Measurements from ENCODE around the gene RAVER1. TPM values are rescaled to one million over a fixed set of nuclear protein-coding genes. Genes with fewer than 3 reads are reported as not detected.
A peak's percentile ranks its signal among the peaks of the same experiment; 100 is the strongest.
"Not testable (repeated sequence)": the region's sequence is repeated elsewhere in the genome, so short reads cannot be mapped to it uniquely, and the experiment has no call there.

RAVER1 gene
- total RNA-seq, 1 experiment from 2014 or later: 86.9 TPM

DNA sequence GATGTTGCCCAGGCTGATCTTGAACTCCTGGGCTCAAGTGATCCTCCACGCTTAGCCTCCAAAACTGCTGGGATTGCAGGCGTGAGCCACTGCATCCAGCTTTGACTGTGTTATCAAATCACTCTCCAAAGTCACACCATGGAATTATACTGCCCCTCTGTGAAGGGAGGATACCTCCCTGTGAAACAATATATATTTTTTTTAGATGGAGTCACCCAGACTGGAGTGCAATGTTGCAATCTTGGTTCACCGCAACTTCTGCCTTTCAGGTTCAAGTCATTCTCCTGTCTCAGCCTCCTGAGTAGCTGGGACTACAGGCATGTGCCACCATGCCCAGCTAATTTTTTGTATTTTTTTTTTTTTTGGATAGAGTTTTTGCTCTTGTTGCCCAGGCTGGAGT, 39.4 kb upstream of the RAVER1 start (continued):
- TF ChIP-seq, protein P1, sequence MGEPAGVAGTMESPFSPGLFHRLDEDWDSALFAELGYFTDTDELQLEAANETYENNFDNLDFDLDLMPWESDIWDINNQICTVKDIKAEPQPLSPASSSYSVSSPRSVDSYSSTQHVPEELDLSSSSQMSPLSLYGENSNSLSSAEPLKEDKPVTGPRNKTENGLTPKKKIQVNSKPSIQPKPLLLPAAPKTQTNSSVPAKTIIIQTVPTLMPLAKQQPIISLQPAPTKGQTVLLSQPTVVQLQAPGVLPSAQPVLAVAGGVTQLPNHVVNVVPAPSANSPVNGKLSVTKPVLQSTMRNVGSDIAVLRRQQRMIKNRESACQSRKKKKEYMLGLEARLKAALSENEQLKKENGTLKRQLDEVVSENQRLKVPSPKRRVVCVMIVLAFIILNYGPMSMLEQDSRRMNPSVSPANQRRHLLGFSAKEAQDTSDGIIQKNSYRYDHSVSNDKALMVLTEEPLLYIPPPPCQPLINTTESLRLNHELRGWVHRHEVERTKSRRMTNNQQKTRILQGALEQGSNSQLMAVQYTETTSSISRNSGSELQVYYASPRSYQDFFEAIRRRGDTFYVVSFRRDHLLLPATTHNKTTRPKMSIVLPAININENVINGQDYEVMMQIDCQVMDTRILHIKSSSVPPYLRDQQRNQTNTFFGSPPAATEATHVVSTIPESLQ (CRISPR knock-in tag; IDR thresholded peaks at IDR 0.05): no peak
- TF ChIP-seq, protein P2, sequence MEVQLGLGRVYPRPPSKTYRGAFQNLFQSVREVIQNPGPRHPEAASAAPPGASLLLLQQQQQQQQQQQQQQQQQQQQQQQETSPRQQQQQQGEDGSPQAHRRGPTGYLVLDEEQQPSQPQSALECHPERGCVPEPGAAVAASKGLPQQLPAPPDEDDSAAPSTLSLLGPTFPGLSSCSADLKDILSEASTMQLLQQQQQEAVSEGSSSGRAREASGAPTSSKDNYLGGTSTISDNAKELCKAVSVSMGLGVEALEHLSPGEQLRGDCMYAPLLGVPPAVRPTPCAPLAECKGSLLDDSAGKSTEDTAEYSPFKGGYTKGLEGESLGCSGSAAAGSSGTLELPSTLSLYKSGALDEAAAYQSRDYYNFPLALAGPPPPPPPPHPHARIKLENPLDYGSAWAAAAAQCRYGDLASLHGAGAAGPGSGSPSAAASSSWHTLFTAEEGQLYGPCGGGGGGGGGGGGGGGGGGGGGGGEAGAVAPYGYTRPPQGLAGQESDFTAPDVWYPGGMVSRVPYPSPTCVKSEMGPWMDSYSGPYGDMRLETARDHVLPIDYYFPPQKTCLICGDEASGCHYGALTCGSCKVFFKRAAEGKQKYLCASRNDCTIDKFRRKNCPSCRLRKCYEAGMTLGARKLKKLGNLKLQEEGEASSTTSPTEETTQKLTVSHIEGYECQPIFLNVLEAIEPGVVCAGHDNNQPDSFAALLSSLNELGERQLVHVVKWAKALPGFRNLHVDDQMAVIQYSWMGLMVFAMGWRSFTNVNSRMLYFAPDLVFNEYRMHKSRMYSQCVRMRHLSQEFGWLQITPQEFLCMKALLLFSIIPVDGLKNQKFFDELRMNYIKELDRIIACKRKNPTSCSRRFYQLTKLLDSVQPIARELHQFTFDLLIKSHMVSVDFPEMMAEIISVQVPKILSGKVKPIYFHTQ (CRISPR knock-in tag; IDR thresholded peaks at IDR 0.05): no peak
- no peak for TF ChIP-seq TEAD1 (CRISPR knock-in tag; IDR thresholded peaks at IDR 0.05)
- no peak for TF ChIP-seq ZNF416 (CRISPR knock-in tag; IDR thresholded peaks at IDR 0.05)
- no peak for TF ChIP-seq ZBTB21 (CRISPR knock-in tag; IDR thresholded peaks at IDR 0.05; ENCODE audit: borderline replicate concordance)
- no peak for TF ChIP-seq ETV6 (CRISPR knock-in tag; IDR thresholded peaks at IDR 0.05)
- TF ChIP-seq, protein P3, sequence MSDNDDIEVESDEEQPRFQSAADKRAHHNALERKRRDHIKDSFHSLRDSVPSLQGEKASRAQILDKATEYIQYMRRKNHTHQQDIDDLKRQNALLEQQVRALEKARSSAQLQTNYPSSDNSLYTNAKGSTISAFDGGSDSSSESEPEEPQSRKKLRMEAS (CRISPR knock-in tag; IDR thresholded peaks at IDR 0.05): no peak
- no peak for TF ChIP-seq RORB (CRISPR knock-in tag; IDR thresholded peaks at IDR 0.05)
- TF ChIP-seq, protein P4, sequence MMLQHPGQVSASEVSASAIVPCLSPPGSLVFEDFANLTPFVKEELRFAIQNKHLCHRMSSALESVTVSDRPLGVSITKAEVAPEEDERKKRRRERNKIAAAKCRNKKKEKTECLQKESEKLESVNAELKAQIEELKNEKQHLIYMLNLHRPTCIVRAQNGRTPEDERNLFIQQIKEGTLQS (CRISPR knock-in tag; conservative IDR thresholded peaks at IDR 0.05): no peak
- TF ChIP-seq ZNF263 (CRISPR knock-in tag; IDR thresholded peaks at IDR 0.05; ENCODE audit: low read depth): no peak
- TF ChIP-seq ZNF219 (CRISPR knock-in tag; IDR thresholded peaks at IDR 0.05; ENCODE audit: borderline replicate concordance): no peak

DNA sequence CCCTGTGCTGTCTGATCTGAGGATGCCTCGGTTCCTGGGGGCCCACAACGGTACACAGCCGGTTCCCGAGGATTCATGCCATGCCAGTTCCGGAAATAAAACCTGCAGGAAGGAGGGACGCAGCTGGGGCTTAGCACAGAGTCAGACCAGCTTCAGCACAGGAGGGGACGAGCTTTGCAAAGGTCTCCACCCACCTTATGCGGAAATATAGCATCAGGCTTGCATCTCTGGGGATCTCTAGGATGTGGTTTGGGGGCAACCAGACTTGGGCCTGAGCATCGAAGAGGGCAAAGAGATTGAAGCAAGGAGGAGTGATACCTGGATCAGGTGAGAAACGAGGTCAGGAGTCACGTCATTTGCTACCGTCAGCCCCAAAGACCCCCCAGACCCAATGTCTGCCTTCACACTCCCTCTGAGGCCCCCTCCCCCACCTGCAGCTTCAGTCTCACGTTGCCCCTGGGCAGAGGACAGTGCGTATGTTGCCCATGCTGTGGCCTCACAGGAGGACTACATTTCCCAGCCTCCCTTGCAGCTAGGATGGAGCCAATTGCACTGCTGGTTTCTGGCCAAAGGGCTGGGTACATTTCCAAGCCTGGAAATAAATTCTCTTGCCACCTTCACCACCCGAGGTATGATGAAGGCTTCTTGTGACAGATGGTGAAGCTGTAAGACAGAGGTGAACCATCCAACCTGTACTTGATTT, 34.9 kb upstream of the RAVER1 start:
- Mint-ChIP-seq H3K9me3 (no peaks in the 10 kb centered on the region), H3K27ac (no peak overlapping the region), H3K4me3 (no peak overlapping the region), H3K27me3 (ENCODE audit: low read depth) (no peaks in the 10 kb centered on the region), H3K4me1 (no peaks in the 10 kb centered on the region), H3K36me3 (peaks cover 32% of the 10 kb centered on the region)
- ChIA-PET POLR2A (interaction anchor here (1.2 kb wide), 1 partner anchor 12 kb away, joined by 7 read pairs; the partner anchor contains the start of gene TYK2), CTCF (interaction anchor here (0.7 to 1.4 kb wide), 2 partner anchors 20 to 48 kb away, joined by 3 to 4 read pairs; no protein-coding TSS in a partner anchor)
- DNase-seq (ENCODE audit: low spot score): no peak
- ATAC-seq: peak; percentile 57
- TF ChIP-seq NR1H2 (CRISPR knock-in tag; IDR thresholded peaks at IDR 0.05): no peak
- TF ChIP-seq ETV6 (CRISPR knock-in tag; IDR thresholded peaks at IDR 0.05): no peak
- TF ChIP-seq TEAD4 (CRISPR knock-in tag; IDR thresholded peaks at IDR 0.05): no peak
- TF ChIP-seq ZNF317 (CRISPR knock-in tag; IDR thresholded peaks at IDR 0.05; ENCODE audit: borderline replicate concordance, low read depth): no peak
- TF ChIP-seq, protein P5, sequence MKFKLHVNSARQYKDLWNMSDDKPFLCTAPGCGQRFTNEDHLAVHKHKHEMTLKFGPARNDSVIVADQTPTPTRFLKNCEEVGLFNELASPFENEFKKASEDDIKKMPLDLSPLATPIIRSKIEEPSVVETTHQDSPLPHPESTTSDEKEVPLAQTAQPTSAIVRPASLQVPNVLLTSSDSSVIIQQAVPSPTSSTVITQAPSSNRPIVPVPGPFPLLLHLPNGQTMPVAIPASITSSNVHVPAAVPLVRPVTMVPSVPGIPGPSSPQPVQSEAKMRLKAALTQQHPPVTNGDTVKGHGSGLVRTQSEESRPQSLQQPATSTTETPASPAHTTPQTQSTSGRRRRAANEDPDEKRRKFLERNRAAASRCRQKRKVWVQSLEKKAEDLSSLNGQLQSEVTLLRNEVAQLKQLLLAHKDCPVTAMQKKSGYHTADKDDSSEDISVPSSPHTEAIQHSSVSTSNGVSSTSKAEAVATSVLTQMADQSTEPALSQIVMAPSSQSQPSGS (CRISPR knock-in tag; IDR thresholded peaks at IDR 0.05; ENCODE audit: borderline replicate concordance, low read depth): no peak
- TF ChIP-seq, protein P6, sequence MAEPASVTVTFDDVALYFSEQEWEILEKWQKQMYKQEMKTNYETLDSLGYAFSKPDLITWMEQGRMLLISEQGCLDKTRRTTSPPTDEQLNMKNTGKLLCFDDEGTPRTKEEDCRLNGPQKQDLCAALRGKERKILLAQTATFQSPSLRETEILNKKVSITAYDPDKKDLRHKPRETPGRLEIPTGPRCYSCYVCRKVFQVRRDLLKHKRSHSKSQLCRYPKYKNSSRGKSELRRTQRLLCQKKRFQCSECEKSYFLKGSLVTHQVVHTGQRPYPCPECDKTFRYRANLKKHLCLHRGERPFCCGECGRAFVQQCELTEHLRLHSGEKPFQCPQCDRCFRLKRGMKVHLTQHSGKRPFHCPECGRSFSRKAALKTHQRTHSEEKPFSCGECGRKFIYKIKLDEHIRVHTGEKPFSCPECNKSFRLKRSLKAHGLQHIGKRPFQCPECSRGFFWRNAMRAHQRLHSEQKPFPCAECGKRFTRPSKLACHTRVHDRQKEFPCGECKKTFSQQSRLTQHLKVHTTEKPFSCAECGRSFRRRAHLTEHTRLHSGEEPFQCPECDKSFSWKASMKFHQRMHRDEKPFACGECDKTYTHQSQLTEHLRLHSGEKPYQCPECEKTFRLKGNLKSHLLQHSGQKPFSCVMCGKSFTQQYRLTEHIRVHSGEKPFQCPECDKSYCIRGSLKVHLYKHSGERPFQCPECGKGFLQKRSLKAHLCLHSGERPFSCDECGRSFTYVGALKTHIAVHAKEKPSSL (CRISPR knock-in tag; conservative IDR thresholded peaks at IDR 0.05): no peak

DNA sequence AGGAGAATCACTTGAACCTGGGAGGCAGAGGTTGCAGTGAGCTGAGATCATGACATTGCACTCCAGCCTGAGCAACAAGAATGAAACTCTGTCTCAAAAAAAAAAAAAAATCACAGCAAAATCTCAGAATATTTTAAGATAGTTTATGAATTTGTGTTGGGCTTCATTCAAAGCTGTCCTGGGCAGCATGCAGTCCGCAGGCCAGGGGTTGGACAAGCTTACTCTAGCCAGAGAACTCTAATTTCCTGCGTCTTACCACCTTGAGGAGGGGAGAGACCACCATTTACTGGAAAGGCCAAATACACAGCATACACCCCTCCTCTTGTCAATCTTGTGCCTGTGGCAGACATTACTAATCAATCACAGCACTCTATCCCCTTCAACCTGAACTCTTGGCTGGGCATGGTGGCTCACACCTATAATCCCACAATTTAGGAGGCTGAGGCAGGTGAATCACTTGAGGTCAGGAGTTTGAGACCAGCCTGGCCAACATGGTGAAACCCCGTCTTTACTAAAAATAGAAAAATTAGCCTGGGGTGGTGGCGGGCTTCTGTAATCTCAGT, 33.7 kb upstream of the RAVER1 start:
- H3K36me3 Mint-ChIP-seq: peaks cover 32% of the 10 kb centered on the region
- POLR2A ChIA-PET; H3K4me1 Mint-ChIP-seq; ATAC-seq; H3K9me3 Mint-ChIP-seq; CTCF ChIA-PET; H3K4me3 Mint-ChIP-seq; H3K27me3 Mint-ChIP-seq (ENCODE audit: low read depth); DNase-seq (ENCODE audit: low spot score); H3K27ac Mint-ChIP-seq: not testable (repeated sequence)

All from WTC11 (cell line).